SH-SY5Y (cell line): ENCODE data around the gene LNPEP.

Experiments used
- GATA2 ChIP-seq: IDR thresholded peaks from 2 replicates; pipeline ENCODE4 v1.6.1; 2011; ENCODE audit warnings: mild to moderate bottlenecking, low read depth, low read length
- GATA3 ChIP-seq: IDR thresholded peaks from 2 replicates; pipeline ENCODE4 v1.6.1; 2011; ENCODE audit warnings: low read depth, mild to moderate bottlenecking, low read length, moderate library complexity

- TF ChIP-seq GATA3 (no peak), GATA2 (no peak)
Measured at GRCh38 chr5:96952118-96952750, 16.4 kb downstream of the LNPEP start.
